Mucosa of descending colon (tissue), 3 donors: ENCODE results near the gene SIK3. TPM values are rescaled to one million over a fixed set of nuclear protein-coding genes. Genes with fewer than 3 reads are reported as not detected.
A peak's percentile ranks its signal among the peaks of the same experiment; 100 is the strongest.

Experiments used
- ATAC-seq: fragments of 200-7000 bp; cut with Tn5 transposase; one replicate; pipeline ENCODE4 v1.9.1; 2020; ENCODE audit warnings: mild to moderate bottlenecking, moderate library complexity
- DNase-seq, 3 donors: peaks; one replicate each; pipeline ENCODE4 v3.0.0-alpha.2; 2020
- H3K36me3 ChIP-seq: fragments of 200-600 bp; one replicate; pipeline ENCODE4 v1.8.0; 2021; ENCODE audit warnings: low read depth, mild to moderate bottlenecking
- H3K4me1 ChIP-seq: fragments of 200-600 bp; one replicate; pipeline ENCODE4 v1.8.0; 2021; ENCODE audit warnings: low read depth, mild to moderate bottlenecking
- H3K4me3 ChIP-seq: fragments of 200-600 bp; one replicate; pipeline ENCODE4 v1.8.0; 2021; ENCODE audit warnings: mild to moderate bottlenecking
- H3K9me3 ChIP-seq: fragments of 200-600 bp; one replicate; pipeline ENCODE4 v1.8.0; 2021; ENCODE audit warnings: mild to moderate bottlenecking
- intact Hi-C, 2 donors: fragments of 100-400 bp; cut with DNase I in 1 of 2; cut with micrococcal nuclease in 1 of 2; formaldehyde crosslinking; loops; one replicate each; pipeline versions ENCODE4 v1.11.0 to v1.11.1; 2022; cut with DNase I, micrococcal nuclease
- total RNA-seq, 3 donors: library from RNA; stranded (reverse); fragmentation: NEBNext Ultra II Directional in 2 of 3; extraction: Animal tissue kit (Norgen Biotek cat#: 25700) in 2 of 3; gene quantifications; one replicate each; pipeline versions ENCODE4 v1.2.1 to v1.2.4, GENCODE V29; 2021 to 2023
- TF ChIP-seq, protein P1 (sequence below): fragments of 200-600 bp; IDR thresholded peaks from one replicate; pipeline ENCODE4 v1.8.0; 2022; ENCODE audit warnings: antibody characterized with exemption, mild to moderate bottlenecking
- donor health status: DM: no; HTN: no; CAD: no; lungs with moderate emphysema.
- donor health status: DM: no; HTN: no; CAD: no.
- donor health status: DM: no; HTN: yes; CAD: no.

SIK3 gene
- total RNA-seq, 3 donors from 2014 or later: 28.1 to 55.6 (median 41.8) TPM

DNA sequence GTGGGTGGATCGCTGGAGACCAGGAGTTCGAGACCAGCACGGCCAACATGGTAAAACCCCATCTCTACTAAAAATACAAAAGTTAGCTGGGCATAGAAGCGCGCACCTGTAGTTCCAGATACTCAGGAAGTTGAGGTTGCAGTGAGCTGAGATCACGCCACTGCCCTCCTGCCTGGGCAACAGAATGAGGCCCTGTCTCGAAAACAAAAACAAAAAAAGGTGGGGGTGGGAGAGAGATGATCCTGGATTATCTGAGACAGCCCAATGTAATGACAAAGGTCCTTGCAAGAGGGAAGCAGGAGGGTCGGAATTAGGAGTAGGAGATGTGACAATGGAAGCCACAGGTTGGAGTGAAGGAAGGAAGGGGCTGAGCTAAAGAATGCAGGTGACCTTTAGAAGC, 173.2 kb downstream of the SIK3 start:
- ATAC-seq: peak; percentile 53
- Histone ChIP-seq H3K36me3 (no peaks in the 10 kb centered on the region), H3K9me3 (no peaks in the 10 kb centered on the region), H3K4me3 (no peak overlapping the region), H3K4me1 (no peaks in the 10 kb centered on the region)
- TF ChIP-seq, protein P1, sequence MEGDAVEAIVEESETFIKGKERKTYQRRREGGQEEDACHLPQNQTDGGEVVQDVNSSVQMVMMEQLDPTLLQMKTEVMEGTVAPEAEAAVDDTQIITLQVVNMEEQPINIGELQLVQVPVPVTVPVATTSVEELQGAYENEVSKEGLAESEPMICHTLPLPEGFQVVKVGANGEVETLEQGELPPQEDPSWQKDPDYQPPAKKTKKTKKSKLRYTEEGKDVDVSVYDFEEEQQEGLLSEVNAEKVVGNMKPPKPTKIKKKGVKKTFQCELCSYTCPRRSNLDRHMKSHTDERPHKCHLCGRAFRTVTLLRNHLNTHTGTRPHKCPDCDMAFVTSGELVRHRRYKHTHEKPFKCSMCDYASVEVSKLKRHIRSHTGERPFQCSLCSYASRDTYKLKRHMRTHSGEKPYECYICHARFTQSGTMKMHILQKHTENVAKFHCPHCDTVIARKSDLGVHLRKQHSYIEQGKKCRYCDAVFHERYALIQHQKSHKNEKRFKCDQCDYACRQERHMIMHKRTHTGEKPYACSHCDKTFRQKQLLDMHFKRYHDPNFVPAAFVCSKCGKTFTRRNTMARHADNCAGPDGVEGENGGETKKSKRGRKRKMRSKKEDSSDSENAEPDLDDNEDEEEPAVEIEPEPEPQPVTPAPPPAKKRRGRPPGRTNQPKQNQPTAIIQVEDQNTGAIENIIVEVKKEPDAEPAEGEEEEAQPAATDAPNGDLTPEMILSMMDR: no peak
- intact Hi-C loops: no loop called here
- DNase-seq: peak in 1 of 3 donors; percentile 28

DNA sequence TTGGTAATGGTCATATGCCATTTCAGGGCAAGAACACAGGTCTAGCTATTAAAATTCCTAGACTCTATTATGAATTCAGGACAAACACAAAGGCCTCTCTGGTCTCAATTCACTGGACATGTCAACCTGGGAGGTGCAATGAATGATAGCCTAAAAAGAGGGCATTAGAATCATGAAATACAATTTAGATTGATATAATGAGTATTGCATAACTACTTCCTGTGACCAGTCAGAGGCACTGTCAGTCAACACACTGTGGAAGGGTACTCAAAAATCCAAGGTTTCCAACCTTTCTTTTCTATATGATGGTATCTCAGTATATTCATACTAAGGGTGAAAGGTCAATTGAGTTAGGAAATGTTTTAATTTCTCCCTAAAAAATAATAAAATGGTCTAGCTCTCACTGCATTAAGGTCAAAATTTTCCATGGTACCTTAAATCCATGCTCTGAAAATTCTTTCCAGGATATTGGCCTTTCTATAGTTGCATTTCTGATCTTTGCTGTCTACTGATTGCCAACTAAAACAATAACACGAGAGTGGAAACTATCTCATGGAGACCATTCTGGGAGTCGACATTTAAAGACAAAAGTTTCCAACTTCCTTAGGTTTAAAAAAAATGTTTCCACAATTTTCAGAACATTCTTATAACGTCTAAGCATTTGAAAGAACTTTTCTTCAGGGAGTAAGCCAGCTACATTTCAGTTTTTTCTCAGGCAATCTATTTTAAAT, 179.1 kb downstream of the SIK3 start:
- TF ChIP-seq, protein P1: no peak
- Histone ChIP-seq H3K4me3 (no peak overlapping the region), H3K36me3 (no peaks in the 10 kb centered on the region), H3K4me1 (no peaks in the 10 kb centered on the region), H3K9me3 (no peaks in the 10 kb centered on the region)
- no peak for ATAC-seq
- DNase-seq: no peak
- intact Hi-C loops: no loop called here

DNA sequence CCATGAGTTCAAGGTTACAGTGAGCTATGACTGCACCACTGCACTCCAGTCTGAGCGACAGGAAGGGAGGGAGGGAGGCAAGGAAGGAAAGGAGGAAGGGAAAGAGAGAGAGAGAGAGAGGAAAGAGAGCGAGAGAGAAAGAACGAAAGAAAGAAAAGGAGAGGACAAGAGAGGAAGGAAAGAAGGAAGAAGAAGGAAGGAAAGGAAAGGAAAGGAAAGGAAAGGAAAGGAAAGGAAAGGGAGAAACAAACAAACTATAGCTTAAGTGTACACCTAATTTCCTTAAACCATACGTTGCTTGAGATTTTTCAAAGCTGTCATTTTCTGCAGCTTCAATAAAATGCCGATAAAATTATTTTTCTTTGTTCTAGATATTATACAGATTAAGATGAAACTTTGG, 180.6 kb downstream of the SIK3 start:
- Histone ChIP-seq H3K4me1 (no peaks in the 10 kb centered on the region), H3K36me3 (no peaks in the 10 kb centered on the region), H3K9me3 (no peaks in the 10 kb centered on the region), H3K4me3 (no peak overlapping the region)
- intact Hi-C loops: no loop called here
- TF ChIP-seq, protein P1: no peak
- ATAC-seq (no peak), DNase-seq (no peak)

DNA sequence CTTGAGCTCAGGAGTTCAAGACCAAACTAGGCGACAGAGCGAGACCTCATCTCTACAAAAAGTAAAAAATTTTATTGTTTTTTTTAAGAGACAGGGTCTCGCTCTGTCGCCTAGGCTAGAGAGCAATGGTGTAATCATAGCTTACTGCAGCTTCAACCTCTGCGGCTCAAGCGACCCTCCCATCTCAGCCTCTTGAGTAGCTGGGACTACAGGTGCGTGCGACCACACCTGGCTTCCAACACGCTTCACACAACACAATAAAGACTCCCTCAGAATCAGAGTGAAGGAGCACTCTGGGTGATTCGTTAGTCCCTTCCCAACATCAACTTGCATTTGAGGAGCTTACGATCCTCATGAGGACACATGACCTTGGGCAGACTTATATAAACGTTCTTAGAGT, 181.3 kb downstream of the SIK3 start:
- Histone ChIP-seq H3K4me3 (no peak overlapping the region), H3K4me1 (no peaks in the 10 kb centered on the region), H3K9me3 (no peaks in the 10 kb centered on the region), H3K36me3 (no peaks in the 10 kb centered on the region)
- intact Hi-C loops: no loop called here
- TF ChIP-seq, protein P1: no peak
- no peak for DNase-seq
- ATAC-seq: no peak

DNA sequence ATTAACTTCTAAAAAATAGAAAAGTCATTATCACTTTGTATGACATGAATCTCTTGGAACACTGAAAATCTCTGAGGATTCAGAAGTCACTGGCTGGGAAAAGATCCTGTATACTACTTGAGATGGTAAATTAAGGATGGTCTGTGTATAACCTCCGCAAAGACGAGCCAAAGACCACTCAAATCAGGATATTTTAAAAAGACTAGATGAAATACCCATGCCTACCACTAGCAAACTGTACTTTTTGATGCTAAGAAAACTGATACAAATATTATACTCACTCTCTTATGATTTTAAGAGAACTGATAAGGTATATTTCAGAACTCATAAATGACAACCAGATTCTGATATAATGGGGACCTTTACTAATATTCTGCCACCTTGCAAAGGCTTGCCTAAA, 182.2 kb downstream of the SIK3 start:
- Histone ChIP-seq H3K9me3 (no peaks in the 10 kb centered on the region), H3K4me3 (no peak overlapping the region), H3K36me3 (no peaks in the 10 kb centered on the region), H3K4me1 (no peaks in the 10 kb centered on the region)
- intact Hi-C loops: no loop called here
- TF ChIP-seq, protein P1: no peak
- no peak for DNase-seq
- ATAC-seq: no peak
